HEK293 (cell line): Measurements from ENCODE around the gene MTHFSD.

Experiments
- CTCF ChIA-PET: fragments of 350-600 bp; formaldehyde crosslinking; extraction: SDS; loops from one replicate; lab custom pipeline; 2021; ENCODE audit warnings: antibody characterized with exemption; lab: Yijun Ruan, JAX
- POLR2A ChIA-PET: fragments of 300-600 bp; formaldehyde crosslinking; extraction: SDS; loops from one replicate; lab custom pipeline; 2020; ENCODE audit warnings: antibody characterized with exemption, inconsistent platforms; lab: Yijun Ruan, JAX
- H3K27ac ChIP-seq: fragments of 200-500 bp; sonication (Bioruptor generic); 2 replicates; pipeline ENCODE4 v1.5.1; 2014; ENCODE audit warnings: low read depth, low read length, control low read depth, inconsistent platforms; ENCODE audit errors: extremely low read depth
- H3K36me3 ChIP-seq, 2 experiments: fragments of 200-500 bp in 1 of 2; sonication (Bioruptor generic) in 1 of 2; 1 replicate in 1 of 2; 2 replicates in 1 of 2; pipeline ENCODE4 v1.5.1; 2014 to 2017; ENCODE audit warnings: inconsistent platforms in 2 of 2, low read length in 2 of 2; ENCODE audit not compliant: control insufficient read depth in 2 of 2, insufficient read depth in 1 of 2
- H3K4me1 ChIP-seq: fragments of 200-500 bp; sonication (Bioruptor generic); 2 replicates; pipeline ENCODE4 v1.5.1; 2014; ENCODE audit warnings: mild to moderate bottlenecking, low read length, inconsistent platforms; ENCODE audit not compliant: control insufficient read depth, insufficient read depth
- H3K4me3 ChIP-seq: 2 replicates; pipeline ENCODE4 v1.5.1; 2011; ENCODE audit warnings: low read depth, mild to moderate bottlenecking, control low read depth, low read length, moderate library complexity
- H3K9me3 ChIP-seq: fragments of 200-500 bp; sonication (Bioruptor generic); 2 replicates; pipeline ENCODE4 v1.5.1; 2014; ENCODE audit warnings: low read depth, low read length, inconsistent platforms; ENCODE audit not compliant: control insufficient read depth, insufficient read depth
- ATF2 ChIP-seq: fragments of 450-650 bp; formaldehyde crosslinking; IDR thresholded peaks from 2 replicates; pipeline ENCODE4 v1.5.1; 2016; ENCODE audit warnings: missing biosample characterization, missing genetic modification characterization, low read depth
- WT1 ChIP-seq: fragments of 450-650 bp; formaldehyde crosslinking; IDR thresholded peaks from 2 replicates; pipeline ENCODE4 v1.5.1; 2016; ENCODE audit warnings: missing biosample characterization, missing genetic modification characterization
- ZBTB20 ChIP-seq: fragments of 450-650 bp; formaldehyde crosslinking; IDR thresholded peaks from 2 replicates; pipeline ENCODE4 v1.5.1; 2016; ENCODE audit warnings: missing biosample characterization, missing genetic modification characterization
- ZBTB7A ChIP-seq: fragments of 450-650 bp; formaldehyde crosslinking; IDR thresholded peaks from 2 replicates; pipeline ENCODE4 v1.5.1; 2016; ENCODE audit warnings: low read depth, missing biosample characterization, missing genetic modification characterization
- ZIC2 ChIP-seq: fragments of 450-650 bp; formaldehyde crosslinking; IDR thresholded peaks from 2 replicates; pipeline ENCODE4 v1.5.1; 2016; ENCODE audit warnings: missing biosample characterization, missing genetic modification characterization
- ZNF324 ChIP-seq: fragments of 450-650 bp; formaldehyde crosslinking; IDR thresholded peaks from 2 replicates; pipeline ENCODE4 v1.5.1; 2016; ENCODE audit warnings: missing biosample characterization, missing genetic modification characterization
- ZNF398 ChIP-seq: fragments of 450-650 bp; formaldehyde crosslinking; IDR thresholded peaks from 2 replicates; pipeline ENCODE4 v1.5.1; 2017; ENCODE audit warnings: missing biosample characterization, missing genetic modification characterization
- ZNF530 ChIP-seq: fragments of 450-650 bp; formaldehyde crosslinking; IDR thresholded peaks from 2 replicates; pipeline ENCODE4 v1.5.1; 2016; ENCODE audit warnings: low read depth, missing biosample characterization, missing genetic modification characterization
- ZNF544 ChIP-seq: fragments of 450-650 bp; formaldehyde crosslinking; IDR thresholded peaks from 2 replicates; pipeline ENCODE4 v1.5.0; 2017; ENCODE audit warnings: missing biosample characterization, missing genetic modification characterization
- ZNF660 ChIP-seq: fragments of 450-650 bp; IDR thresholded peaks from 2 replicates; pipeline ENCODE4 v1.5.1; 2018; ENCODE audit warnings: missing biosample characterization, mild to moderate bottlenecking, missing genetic modification characterization
- ZNF664 ChIP-seq: fragments of 450-650 bp; formaldehyde crosslinking; IDR thresholded peaks from 2 replicates; pipeline ENCODE4 v1.5.1; 2016; ENCODE audit warnings: missing biosample characterization, missing genetic modification characterization
- ZNF777 ChIP-seq: fragments of 450-650 bp; formaldehyde crosslinking; IDR thresholded peaks from 2 replicates; pipeline ENCODE4 v1.5.1; 2017; ENCODE audit warnings: missing biosample characterization, missing genetic modification characterization, borderline replicate concordance
- TF ChIP-seq, protein P1 (sequence below): fragments of 450-650 bp; formaldehyde crosslinking; IDR thresholded peaks from 2 replicates; pipeline ENCODE4 v1.5.1; 2016; ENCODE audit warnings: missing biosample characterization, missing genetic modification characterization
- TF ChIP-seq, protein P2 (sequence below): fragments of 450-650 bp; formaldehyde crosslinking; IDR thresholded peaks from 2 replicates; pipeline ENCODE4 v1.5.1; 2016; ENCODE audit warnings: missing biosample characterization, missing genetic modification characterization

MTHFSD gene

GRCh38 chr16:86595983-86596605 is 41.1 kb upstream of the MTHFSD start:
- CTCF ChIA-PET, result interaction anchor here (0.5 to 1.3 kb wide), 3 partner anchors 21 to 787 kb away, joined by 3 to 4 read pairs (median 3); partner anchors contain the start of gene FBXO31
- H3K9me3 ChIP-seq, result no peaks in the 10 kb centered on the region
- TF ChIP-seq ATF2 (tag by site-specific recombination) (peak; percentile 77), WT1 (tag by site-specific recombination) (no peak), ZNF398 (tag by site-specific recombination) (no peak), ZNF324 (no peak), ZNF664 (tag by site-specific recombination) (peak; percentile 70; the same call in 1 of the 2 replicates), ZNF544 (no peak), ZNF660 (0 out of 2 replicates have a peak, but pooled peaks have one; percentile 30), ZBTB20 (tag by site-specific recombination) (peak; percentile 39; the same call in 1 of the 2 replicates)
- TF ChIP-seq, protein P1, sequence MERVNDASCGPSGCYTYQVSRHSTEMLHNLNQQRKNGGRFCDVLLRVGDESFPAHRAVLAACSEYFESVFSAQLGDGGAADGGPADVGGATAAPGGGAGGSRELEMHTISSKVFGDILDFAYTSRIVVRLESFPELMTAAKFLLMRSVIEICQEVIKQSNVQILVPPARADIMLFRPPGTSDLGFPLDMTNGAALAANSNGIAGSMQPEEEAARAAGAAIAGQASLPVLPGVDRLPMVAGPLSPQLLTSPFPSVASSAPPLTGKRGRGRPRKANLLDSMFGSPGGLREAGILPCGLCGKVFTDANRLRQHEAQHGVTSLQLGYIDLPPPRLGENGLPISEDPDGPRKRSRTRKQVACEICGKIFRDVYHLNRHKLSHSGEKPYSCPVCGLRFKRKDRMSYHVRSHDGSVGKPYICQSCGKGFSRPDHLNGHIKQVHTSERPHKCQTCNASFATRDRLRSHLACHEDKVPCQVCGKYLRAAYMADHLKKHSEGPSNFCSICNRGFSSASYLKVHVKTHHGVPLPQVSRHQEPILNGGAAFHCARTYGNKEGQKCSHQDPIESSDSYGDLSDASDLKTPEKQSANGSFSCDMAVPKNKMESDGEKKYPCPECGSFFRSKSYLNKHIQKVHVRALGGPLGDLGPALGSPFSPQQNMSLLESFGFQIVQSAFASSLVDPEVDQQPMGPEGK (tag by site-specific recombination), result no peak
- TF ChIP-seq, all 188 proteins: peak for 4
- no peaks in the 10 kb centered on the region for H3K4me1 ChIP-seq
- H3K4me3 ChIP-seq, result no peak overlapping the region
- POLR2A ChIA-PET, result interaction anchor here (0.6 kb wide), 1 partner anchor 20 kb away, joined by 4 read pairs; no protein-coding TSS in a partner anchor
- H3K27ac ChIP-seq, result no peak overlapping the region
- no peaks in the 10 kb centered on the region for H3K36me3 ChIP-seq

- ChIA-PET CTCF (no interaction called here), POLR2A (no interaction called here)
- TF ChIP-seq ZNF664 (tag by site-specific recombination) (no peak), ZNF530 (tag by site-specific recombination) (no peak), ZNF777 (tag by site-specific recombination) (no peak), ZBTB7A (tag by site-specific recombination) (no peak)
- Histone ChIP-seq H3K4me1 (no peaks in the 10 kb centered on the region), H3K9me3 (no peaks in the 10 kb centered on the region), H3K27ac (no peak overlapping the region), H3K4me3 (no peak overlapping the region), H3K36me3 (no peaks in the 10 kb centered on the region)
These were observed 39.7 kb upstream of the MTHFSD start for GRCh38 chr16:86594721-86595120.

DNA sequence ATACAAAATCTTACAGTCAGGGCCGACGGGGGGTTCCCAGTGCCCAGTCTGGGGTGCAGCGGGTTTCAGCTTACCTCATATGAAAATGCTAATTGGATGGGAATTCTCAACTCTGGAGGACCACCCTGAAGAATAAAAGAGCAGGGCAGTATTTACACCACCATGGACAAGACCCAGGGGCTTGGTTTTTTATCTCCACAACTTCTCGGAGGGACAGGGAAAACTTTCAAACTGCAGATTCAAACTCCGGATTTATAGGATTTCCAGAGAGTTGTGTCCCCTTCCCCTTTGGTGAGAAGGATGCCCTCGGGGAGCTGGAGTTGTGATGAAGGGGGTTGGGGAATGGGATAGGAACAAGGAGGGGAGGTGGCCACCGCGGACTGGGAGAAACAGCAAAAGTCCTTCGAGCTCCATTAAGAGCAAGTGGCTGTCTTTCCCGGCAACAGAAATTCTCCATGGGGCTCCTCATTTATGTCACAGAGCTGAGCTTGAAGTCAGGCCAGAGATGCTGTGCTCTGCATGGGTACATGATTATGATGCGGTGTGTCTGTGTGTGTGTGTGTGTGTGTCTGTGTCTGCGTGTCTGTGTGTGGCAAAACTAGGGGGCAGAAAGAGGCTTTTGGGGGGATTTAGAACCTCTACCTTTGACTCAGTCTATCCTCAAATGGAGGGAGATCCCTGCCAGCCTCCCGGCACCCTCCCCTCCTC is 39.0 kb upstream of the MTHFSD start:
- TF ChIP-seq, protein P2, sequence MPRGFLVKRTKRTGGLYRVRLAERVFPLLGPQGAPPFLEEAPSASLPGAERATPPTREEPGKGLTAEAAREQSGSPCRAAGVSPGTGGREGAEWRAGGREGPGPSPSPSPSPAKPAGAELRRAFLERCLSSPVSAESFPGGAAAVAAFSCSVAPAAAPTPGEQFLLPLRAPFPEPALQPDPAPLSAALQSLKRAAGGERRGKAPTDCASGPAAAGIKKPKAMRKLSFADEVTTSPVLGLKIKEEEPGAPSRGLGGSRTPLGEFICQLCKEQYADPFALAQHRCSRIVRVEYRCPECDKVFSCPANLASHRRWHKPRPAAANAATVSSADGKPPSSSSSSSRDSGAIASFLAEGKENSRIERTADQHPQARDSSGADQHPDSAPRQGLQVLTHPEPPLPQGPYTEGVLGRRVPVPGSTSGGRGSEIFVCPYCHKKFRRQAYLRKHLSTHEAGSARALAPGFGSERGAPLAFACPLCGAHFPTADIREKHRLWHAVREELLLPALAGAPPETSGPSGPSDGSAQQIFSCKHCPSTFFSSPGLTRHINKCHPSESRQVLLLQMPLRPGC (tag by site-specific recombination), result no peak
- peak; percentile 71 for TF ChIP-seq ZIC2 (tag by site-specific recombination)
- Histone ChIP-seq H3K9me3 (no peaks in the 10 kb centered on the region), H3K4me3 (no peak overlapping the region), H3K36me3 (no peaks in the 10 kb centered on the region), H3K27ac (no peak overlapping the region), H3K4me1 (no peaks in the 10 kb centered on the region)
- ChIA-PET CTCF (no interaction called here), POLR2A (no interaction called here)
